ENCODE results near the gene PANK4.
"Not testable (repeated sequence)": the region's sequence is repeated elsewhere in the genome, so short reads cannot be mapped to it uniquely, and the experiment has no call there.

Gene PANK4

DNA sequence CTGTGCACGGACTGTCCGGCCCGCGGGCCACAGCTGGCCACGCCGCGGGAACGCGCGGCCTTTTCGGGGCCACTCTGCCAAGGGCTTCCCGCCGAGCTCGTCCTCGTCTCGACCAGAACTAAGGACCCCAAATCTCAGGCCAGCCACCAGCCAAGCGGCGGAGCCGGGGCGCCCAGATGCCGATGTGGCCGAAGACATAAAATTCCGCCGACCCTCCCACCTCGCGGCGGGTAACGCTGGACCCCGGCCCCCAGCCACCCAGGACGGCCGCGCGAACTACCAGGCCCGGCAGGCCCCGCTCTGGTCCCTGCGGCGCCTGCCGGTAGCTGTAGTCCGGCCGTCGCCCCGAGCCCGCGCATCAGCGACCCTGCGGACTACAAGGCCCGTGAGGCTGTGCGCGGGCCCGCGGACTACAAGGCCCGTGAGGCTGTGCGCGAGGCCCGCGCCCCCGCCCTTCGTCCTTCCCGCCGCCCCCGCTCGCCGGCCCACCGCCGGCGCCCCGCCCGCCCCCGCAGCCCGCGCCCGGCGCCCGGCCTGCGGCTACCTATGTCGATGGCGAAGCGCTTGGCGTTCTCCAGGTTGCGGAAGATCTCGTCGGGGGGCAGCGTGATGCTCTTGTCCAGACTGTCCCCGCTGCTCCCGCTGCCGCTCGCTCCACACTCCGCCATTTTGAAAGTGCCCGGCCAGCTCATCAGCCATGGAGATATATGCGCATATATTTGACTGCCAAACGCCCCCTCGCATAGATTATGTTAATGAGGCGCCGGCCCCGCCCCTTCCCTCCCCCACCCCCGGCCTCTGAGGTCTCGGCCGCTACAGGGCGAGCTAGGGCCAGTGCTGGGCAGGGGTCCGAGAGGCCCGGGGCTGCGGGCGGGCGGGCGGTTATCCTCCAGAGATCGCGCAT is at the start of gene PANK4:
PANK4 (minus strand) TSS at position 677 of the 904 bp plus-strand sequence; CDS start at position 668, 9 bp downstream.
- FAIRE-seq: no peak

DNA sequence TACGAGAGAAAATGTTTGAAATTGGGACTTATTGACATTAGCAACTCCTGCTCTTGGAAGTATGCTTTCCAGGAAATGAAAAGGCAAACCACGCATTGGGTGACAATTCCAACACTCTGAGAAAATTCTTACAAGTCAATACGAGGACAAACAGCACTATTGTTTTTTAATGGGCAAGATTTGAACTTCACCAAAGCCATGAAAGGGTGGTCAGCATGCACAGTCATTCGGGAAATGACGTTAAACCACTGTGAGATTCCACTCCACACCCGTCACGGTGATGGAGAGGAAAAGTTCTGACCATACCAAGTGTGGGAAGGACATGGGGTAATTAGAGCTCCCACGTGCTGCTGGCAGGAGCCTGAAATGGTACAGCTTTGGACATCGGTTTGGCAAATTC is 48.0 kb upstream of the PANK4 start:
- no peak for FAIRE-seq

DNA sequence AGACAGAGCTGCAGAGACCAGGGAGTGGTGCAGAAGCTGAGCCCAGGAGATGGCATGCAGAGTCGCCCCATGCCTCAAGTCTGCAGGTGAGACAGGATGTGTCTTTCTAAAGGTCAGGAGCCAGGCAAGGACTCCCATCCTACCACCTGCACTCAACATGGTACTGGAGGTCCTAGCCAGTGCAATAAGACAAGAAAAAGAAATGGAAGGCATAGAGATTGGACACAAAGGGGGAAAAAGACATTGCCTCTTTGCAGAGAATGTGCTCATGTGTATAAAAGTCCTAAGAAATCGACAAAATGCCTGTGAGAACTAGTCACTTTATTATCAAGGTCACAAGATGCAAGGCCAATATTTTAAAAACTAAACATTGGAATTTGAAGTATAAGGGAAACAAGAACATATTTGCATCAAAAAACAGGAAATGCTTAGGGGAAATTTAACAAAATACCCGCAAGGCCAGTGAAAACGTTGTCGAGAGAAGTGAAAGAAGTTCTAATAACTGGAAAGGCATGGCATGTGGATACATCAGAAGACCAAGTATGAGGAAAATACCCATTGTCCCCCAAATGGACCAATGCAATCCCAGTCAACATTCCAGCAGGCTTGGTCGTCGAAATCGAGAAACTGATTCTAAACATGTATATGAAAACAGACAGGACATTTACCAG is 47.0 kb upstream of the PANK4 start:
- no peak for FAIRE-seq

GRCh38 chr1:2571348-2571747 is 45.0 kb upstream of the PANK4 start:
- no peak for FAIRE-seq

- FAIRE-seq: no peak
Measured at GRCh38 chr1:2570332-2570731, 43.9 kb upstream of the PANK4 start.

DNA sequence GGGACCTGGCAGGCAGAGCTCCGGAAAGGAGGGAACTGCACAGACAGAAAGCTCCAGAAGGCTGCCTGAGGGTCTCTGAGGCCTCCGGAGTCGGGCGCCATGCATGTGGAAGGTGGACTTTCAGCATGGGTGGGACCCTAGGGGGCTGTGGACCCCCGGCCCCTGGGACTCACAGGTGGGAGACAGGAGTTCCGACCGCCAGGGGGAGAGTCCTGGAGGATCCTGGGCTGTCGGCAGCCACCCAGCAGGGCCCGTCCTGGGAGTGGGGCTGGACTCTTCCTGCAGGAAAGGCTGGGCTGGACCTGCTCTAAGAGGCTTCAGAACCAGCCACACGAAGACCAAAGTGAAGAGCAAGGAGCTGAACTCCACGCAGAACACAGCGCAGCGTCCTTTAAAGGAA is 43.3 kb upstream of the PANK4 start:
- not testable (repeated sequence) for FAIRE-seq

GRCh38 chr1:2569060-2569459 is 42.7 kb upstream of the PANK4 start:
- no peak for FAIRE-seq

GRCh38 chr1:2568187-2568816 is 41.9 kb upstream of the PANK4 start:
- FAIRE-seq: not testable (repeated sequence)

GRCh38 chr1:2567083-2567679 is 40.8 kb upstream of the PANK4 start:
- no peak for FAIRE-seq

GRCh38 chr1:2566101-2567045 is 40.0 kb upstream of the PANK4 start:
- no peak for FAIRE-seq

GRCh38 chr1:2564815-2565374 is 38.5 kb upstream of the PANK4 start:
- FAIRE-seq: no peak

DNA sequence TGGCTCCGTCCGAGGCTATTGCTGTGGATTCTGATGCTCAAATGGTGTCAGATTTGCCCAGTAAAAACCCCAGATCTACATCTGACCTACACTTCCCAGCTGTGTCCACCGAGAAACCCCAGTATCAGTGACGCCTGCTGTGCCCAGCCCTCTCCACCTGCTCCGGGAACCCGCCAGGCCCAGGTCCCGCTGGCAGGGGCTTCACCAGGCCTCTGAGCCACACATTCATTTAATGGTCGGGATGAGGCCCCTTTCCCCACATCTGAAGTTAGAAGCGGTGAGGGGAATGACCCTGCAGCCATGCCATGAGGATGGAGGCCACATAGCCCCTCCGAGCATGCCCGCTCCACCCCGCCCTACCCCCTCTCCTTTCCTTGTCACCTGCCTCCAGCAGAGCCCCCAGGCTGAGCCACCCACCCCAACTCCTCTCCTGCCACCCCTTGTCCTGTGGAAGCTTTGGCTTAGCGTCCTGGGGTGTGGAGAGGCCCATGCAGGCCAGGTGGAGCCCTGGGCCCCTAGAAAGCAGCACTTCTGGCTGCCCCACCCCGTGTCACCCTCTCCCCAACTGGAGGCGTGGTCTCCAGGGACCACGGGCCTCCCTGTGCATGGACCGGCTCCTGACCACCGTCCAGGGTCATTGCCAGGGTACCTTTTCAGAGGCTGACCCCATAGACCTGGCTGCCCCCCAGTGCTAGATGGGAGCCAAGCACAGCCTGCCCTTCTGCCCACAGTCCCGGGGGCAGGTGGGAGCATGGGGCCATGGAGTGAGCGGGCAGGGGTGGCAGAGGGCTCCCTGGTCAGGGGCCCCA is 37.8 kb upstream of the PANK4 start:
- no peak for FAIRE-seq

DNA sequence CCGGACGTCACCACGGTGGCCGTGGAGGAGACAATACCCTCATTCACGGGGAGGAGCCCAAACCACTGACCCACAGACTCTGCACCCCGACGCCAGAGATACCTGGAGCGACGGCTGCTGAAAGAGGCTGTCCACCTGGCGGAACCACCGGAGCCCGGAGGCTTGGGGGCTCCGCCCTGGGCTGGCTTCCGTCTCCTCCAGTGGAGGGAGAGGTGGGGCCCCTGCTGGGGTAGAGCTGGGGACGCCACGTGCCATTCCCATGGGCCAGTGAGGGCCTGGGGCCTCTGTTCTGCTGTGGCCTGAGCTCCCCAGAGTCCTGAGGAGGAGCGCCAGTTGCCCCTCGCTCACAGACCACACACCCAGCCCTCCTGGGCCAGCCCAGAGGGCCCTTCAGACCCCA is 36.8 kb upstream of the PANK4 start:
- no peak for FAIRE-seq

- no peak for FAIRE-seq
Measured at GRCh38 chr1:2561898-2562895, 35.8 kb upstream of the PANK4 start.

- no peak for FAIRE-seq
Measured at GRCh38 chr1:2561446-2561845, 35.0 kb upstream of the PANK4 start.

DNA sequence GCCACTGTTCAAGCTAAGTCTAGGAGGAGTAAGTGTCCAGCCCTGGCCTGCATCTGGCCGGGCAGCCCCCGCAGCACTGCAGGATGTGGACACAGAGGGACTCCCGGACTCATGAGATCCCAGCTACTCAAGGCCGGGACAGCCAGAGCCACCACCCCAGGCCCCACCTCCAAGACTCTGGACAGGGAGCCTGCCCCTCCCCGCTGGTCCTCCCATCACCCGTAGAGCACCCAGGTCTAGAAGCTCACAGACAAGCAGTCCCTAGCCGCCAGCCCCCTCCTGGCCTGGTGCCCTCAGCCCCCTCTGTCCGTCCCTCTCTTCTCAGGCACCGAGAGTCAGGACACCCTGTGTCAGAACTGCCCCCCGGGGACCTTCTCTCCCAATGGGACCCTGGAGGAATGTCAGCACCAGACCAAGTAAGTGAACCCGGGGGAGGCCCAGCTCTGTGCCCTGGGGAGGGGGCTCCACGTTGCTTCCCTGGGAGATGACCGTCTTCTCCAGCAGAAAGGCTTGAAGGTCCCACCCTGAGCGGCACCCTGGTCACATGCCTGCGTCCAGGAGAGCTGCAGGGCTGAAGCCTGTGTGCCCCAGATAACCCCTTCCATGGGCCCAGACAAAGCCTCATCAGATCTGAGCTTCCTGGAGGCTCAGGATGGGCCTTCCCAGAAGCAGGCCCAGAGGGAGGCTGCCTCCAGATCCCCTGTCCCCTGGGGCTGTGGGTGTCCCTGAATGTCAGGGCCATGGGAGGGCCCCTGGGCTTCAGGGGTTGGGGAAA is 34.1 kb upstream of the PANK4 start:
- FAIRE-seq: no peak

- FAIRE-seq: no peak
Measured at GRCh38 chr1:2559509-2560298, 33.3 kb upstream of the PANK4 start.

DNA sequence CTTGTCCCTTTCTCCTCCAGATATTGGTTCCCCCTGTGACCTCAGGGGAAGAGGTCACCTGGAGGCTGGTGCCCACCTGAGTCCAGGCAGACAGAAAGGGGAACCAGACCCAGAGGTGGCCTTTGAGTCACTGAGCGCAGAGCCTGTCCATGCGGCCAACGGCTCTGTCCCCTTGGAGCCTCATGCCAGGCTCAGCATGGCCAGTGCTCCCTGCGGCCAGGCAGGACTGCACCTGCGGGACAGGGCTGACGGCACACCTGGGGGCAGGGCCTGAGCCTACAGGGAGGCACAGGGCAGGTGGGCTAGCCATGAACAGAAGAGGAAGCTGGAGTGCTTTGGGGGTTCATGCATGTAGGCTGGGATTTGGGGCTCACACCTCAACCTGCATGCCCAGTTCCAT is 32.5 kb upstream of the PANK4 start:
- FAIRE-seq: no peak

Measured in G401.6 (cell line).